Left ventricle myocardium inferior (tissue), 1 donor: ENCODE data around the gene TECPR1. TPM values are rescaled to one million over a fixed set of nuclear protein-coding genes. Genes with fewer than 3 reads are reported as not detected.

Experiments used
- DNase-seq: peaks from one replicate; pipeline ENCODE4 v3.0.0-alpha.2; 2020
- H3K27ac ChIP-seq: fragments of 200-600 bp; replicated peaks from 2 replicates; pipeline ENCODE4 v1.8.0; 2021
- H3K27me3 ChIP-seq: fragments of 200-600 bp; 2 replicates; pipeline ENCODE4 v1.8.0; 2021; ENCODE audit warnings: low read depth
- H3K36me3 ChIP-seq: fragments of 200-600 bp; 2 replicates; pipeline ENCODE4 v1.8.0; 2021
- H3K4me1 ChIP-seq: fragments of 200-600 bp; 2 replicates; pipeline ENCODE4 v1.8.0; 2021
- H3K4me3 ChIP-seq: fragments of 200-600 bp; 2 replicates; pipeline ENCODE4 v1.8.0; 2021; ENCODE audit warnings: mild to moderate bottlenecking, moderate library complexity
- H3K9me3 ChIP-seq: fragments of 200-600 bp; replicated peaks from 2 replicates; pipeline ENCODE4 v1.8.0; 2021
- intact Hi-C: fragments of 100-400 bp; cut with micrococcal nuclease; formaldehyde crosslinking; loops from one replicate; pipeline ENCODE4 v1.11.0; 2022
- total RNA-seq: library from RNA; stranded (reverse); fragmentation: NEBNext Ultra II Directional; extraction: Animal tissue kit (Norgen Biotek cat#: 25700); gene quantifications from one replicate; pipeline ENCODE4 v1.2.1, GENCODE V29; 2021
- TF ChIP-seq, protein P1 (sequence below): fragments of 200-600 bp; IDR thresholded peaks from 2 replicates; pipeline ENCODE4 v1.8.0; 2021; ENCODE audit warnings: antibody characterized with exemption, mild to moderate bottlenecking, borderline replicate concordance
- donor health status: DM: no; HTN: yes; CAD: no; lungs with severe emphysema.

Gene TECPR1
- total RNA-seq, 1 donor from 2014 or later: 17.3 TPM

DNA sequence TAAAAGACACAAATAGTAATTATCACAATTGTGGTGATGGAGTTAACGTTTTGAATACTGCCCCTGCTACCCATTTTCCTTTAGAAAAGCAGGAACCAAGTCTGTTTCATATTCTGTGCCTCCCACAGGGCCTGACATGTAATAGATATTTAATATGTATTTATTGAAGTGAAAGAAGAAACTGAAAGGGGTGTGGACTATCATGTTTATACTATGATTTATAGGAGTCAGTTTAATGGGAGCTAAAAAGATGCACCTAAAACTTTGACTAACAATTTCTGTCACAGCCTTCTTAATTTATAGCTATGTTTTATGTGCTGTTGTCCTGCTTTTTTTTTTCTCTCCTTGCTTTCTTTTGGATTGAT is 64.9 kb downstream of the TECPR1 start:
- Histone ChIP-seq H3K27ac (no peak overlapping the region), H3K36me3 (peaks cover 42% of the 10 kb centered on the region), H3K9me3 (no peaks in the 10 kb centered on the region), H3K4me1 (no peaks in the 10 kb centered on the region), H3K4me3 (no peak overlapping the region), H3K27me3 (no peaks in the 10 kb centered on the region)
- intact Hi-C loops: no loop called here
- DNase-seq: no peak
- TF ChIP-seq, protein P1, sequence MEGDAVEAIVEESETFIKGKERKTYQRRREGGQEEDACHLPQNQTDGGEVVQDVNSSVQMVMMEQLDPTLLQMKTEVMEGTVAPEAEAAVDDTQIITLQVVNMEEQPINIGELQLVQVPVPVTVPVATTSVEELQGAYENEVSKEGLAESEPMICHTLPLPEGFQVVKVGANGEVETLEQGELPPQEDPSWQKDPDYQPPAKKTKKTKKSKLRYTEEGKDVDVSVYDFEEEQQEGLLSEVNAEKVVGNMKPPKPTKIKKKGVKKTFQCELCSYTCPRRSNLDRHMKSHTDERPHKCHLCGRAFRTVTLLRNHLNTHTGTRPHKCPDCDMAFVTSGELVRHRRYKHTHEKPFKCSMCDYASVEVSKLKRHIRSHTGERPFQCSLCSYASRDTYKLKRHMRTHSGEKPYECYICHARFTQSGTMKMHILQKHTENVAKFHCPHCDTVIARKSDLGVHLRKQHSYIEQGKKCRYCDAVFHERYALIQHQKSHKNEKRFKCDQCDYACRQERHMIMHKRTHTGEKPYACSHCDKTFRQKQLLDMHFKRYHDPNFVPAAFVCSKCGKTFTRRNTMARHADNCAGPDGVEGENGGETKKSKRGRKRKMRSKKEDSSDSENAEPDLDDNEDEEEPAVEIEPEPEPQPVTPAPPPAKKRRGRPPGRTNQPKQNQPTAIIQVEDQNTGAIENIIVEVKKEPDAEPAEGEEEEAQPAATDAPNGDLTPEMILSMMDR: no peak

GRCh38 chr7:98186452-98187137 is 65.4 kb downstream of the TECPR1 start:
- Histone ChIP-seq H3K36me3 (peaks cover 36% of the 10 kb centered on the region), H3K9me3 (no peaks in the 10 kb centered on the region), H3K27ac (no peak overlapping the region), H3K27me3 (no peaks in the 10 kb centered on the region), H3K4me1 (no peaks in the 10 kb centered on the region), H3K4me3 (no peak overlapping the region)
- intact Hi-C loops: no loop called here
- TF ChIP-seq, protein P1: no peak
- no peak for DNase-seq

GRCh38 chr7:98185101-98185500 is 66.9 kb downstream of the TECPR1 start:
- TF ChIP-seq, protein P1: no peak
- Histone ChIP-seq H3K36me3 (peaks cover 22% of the 10 kb centered on the region), H3K4me3 (no peak overlapping the region), H3K4me1 (no peaks in the 10 kb centered on the region), H3K27ac (no peak overlapping the region), H3K9me3 (no peaks in the 10 kb centered on the region), H3K27me3 (no peaks in the 10 kb centered on the region)
- intact Hi-C loops: no loop called here
- DNase-seq: no peak

- no peak overlapping the region for H3K27ac ChIP-seq
- peaks cover 4% of the 10 kb centered on the region for H3K36me3 ChIP-seq
- peaks cover 22% of the 10 kb centered on the region for H3K4me1 ChIP-seq
- TF ChIP-seq, protein P1: no peak
- H3K9me3 ChIP-seq: no peaks in the 10 kb centered on the region
- intact Hi-C loops: no loop called here
- H3K4me3 ChIP-seq: no peak overlapping the region
- no peak for DNase-seq
- no peaks in the 10 kb centered on the region for H3K27me3 ChIP-seq
These were observed 71.3 kb downstream of the TECPR1 start for GRCh38 chr7:98180751-98181150.

- H3K9me3 ChIP-seq: no peaks in the 10 kb centered on the region
- H3K4me3 ChIP-seq: no peak overlapping the region
- DNase-seq: no peak
- H3K27ac ChIP-seq: peak overlapping the region; percentile 72
- H3K4me1 ChIP-seq: peaks cover 39% of the 10 kb centered on the region
- no peaks in the 10 kb centered on the region for H3K27me3 ChIP-seq
- intact Hi-C loops: no loop called here
- peaks cover 15% of the 10 kb centered on the region for H3K36me3 ChIP-seq
- TF ChIP-seq, protein P1: no peak
These were observed 73.1 kb downstream of the TECPR1 start for GRCh38 chr7:98178762-98179490.
